PC-3 (cell line): ENCODE results near the gene KANK4. TPM values are rescaled to one million over a fixed set of nuclear protein-coding genes. Genes with fewer than 3 reads are reported as not detected.

Experiments
- ATAC-seq: fragments of 200-7000 bp; cut with Tn5 transposase; 2 replicates; pipeline ENCODE4 v1.9.1; 2020; ENCODE audit warnings: mild to moderate bottlenecking, moderate library complexity
- BruUV-seq: library from RNA; stranded (reverse); fragments of 400-500 nt; replicated peaks from 2 replicates; lab custom pipeline; 2021; lab: Mats Ljungman, UMichigan
- CTCF ChIA-PET: fragments of 300-600 bp; sonication (Branson Sonifier 250); formaldehyde crosslinking; loops from one replicate; lab custom pipeline; 2022; ENCODE audit warnings: antibody characterized with exemption; lab: Charles Lee
- POLR2A ChIA-PET: fragments of 300-600 bp; sonication (Branson Sonifier 250); formaldehyde crosslinking; loops from one replicate; lab custom pipeline; 2022; ENCODE audit warnings: antibody characterized with exemption; ENCODE audit not compliant: unreplicated experiment; lab: Charles Lee
- DNase-seq: peaks from one replicate; pipeline ENCODE4 v3.0.0-alpha.2; 2015
- H2AFZ ChIP-seq: fragments of 300-600 bp; sonication (generic); 2 replicates; pipeline ENCODE4 v1.6.0; 2016; ENCODE audit warnings: antibody characterized with exemption, low read length
- H3F3A ChIP-seq: fragments of 300-600 bp; sonication (generic); one replicate; pipeline ENCODE4 v1.6.0; 2017; ENCODE audit warnings: antibody characterized with exemption, low read length, control low read depth, mild to moderate bottlenecking; ENCODE audit not compliant: unreplicated experiment
- H3K27ac ChIP-seq: fragments of 300-600 bp; sonication (generic); 2 replicates; pipeline ENCODE4 v1.5.1; 2016; ENCODE audit warnings: mild to moderate bottlenecking, low read length
- H3K27me3 ChIP-seq: fragments of 300-600 bp; sonication (generic); 2 replicates; pipeline ENCODE4 v1.6.1; 2016; ENCODE audit warnings: low read length, mixed read lengths
- H3K36me3 ChIP-seq: fragments of 300-600 bp; sonication (generic); 2 replicates; pipeline ENCODE4 v1.6.1; 2016; ENCODE audit warnings: low read depth, mixed run types, low read length, mixed read lengths
- H3K4me1 ChIP-seq: fragments of 300-600 bp; sonication (generic); 2 replicates; pipeline ENCODE4 v1.5.1; 2016; ENCODE audit warnings: low read length; ENCODE audit not compliant: insufficient read depth
- H3K4me2 ChIP-seq: fragments of 300-600 bp; sonication (generic); 2 replicates; pipeline ENCODE4 v1.6.0; 2016; ENCODE audit warnings: low read length
- H3K4me3 ChIP-seq: fragments of 300-600 bp; sonication (generic); 2 replicates; pipeline ENCODE4 v1.5.1; 2016; ENCODE audit warnings: mild to moderate bottlenecking, low read length, mixed read lengths
- H3K79me2 ChIP-seq: fragments of 300-600 bp; sonication (generic); 2 replicates; pipeline ENCODE4 v1.6.1; 2017; ENCODE audit warnings: low read length, mixed read lengths
- H3K9ac ChIP-seq: fragments of 300-600 bp; sonication (generic); 2 replicates; pipeline ENCODE4 v1.6.0; 2016; ENCODE audit warnings: mild to moderate bottlenecking, low read length
- H3K9me2 ChIP-seq: fragments of 300-600 bp; sonication (generic); replicated peaks from 2 replicates; pipeline ENCODE4 v1.6.1; 2016; ENCODE audit warnings: mixed run types, low read length, mixed read lengths
- H3K9me3 ChIP-seq: fragments of 300-600 bp; sonication (generic); 2 replicates; pipeline ENCODE4 v1.6.1; 2016; ENCODE audit warnings: low read length, mixed read lengths
- H4K20me1 ChIP-seq: fragments of 300-600 bp; sonication (generic); 2 replicates; pipeline ENCODE4 v1.6.1; 2016; ENCODE audit warnings: low read length, mixed read lengths
- EZH2 ChIP-seq: fragments of 300-600 bp; sonication (generic); IDR thresholded peaks from one replicate; pipeline ENCODE4 v1.6.1; 2017; ENCODE audit warnings: antibody characterized with exemption, mild to moderate bottlenecking, low read length; ENCODE audit not compliant: unreplicated experiment
- EZH2phosphoT487 ChIP-seq: fragments of 300-600 bp; sonication (generic); IDR thresholded peaks from 2 replicates; pipeline ENCODE4 v1.6.1; 2018; ENCODE audit warnings: mild to moderate bottlenecking, antibody characterized with exemption, low read length, borderline replicate concordance
- intact Hi-C: fragments of 100-400 bp; cut with micrococcal nuclease; formaldehyde crosslinking; loops from 2 replicates; pipeline ENCODE4 v1.9.0; 2023
- total RNA-seq: library from RNA; depleted of rRNA; stranded (reverse); fragments of >200 nt; gene quantifications from 2 replicates; pipeline ENCODE4 v1.2.3, GENCODE V29; 2014
- TF ChIP-seq, protein P1 (sequence below): fragments of 300-600 bp; sonication (generic); conservative IDR thresholded peaks from 2 replicates; pipeline ENCODE4 v1.5.1; 2017; ENCODE audit warnings: antibody characterized with exemption, low read depth, mild to moderate bottlenecking, low read length

KANK4 gene
- total RNA-seq, 1 experiment from 2014 or later: not detected

DNA sequence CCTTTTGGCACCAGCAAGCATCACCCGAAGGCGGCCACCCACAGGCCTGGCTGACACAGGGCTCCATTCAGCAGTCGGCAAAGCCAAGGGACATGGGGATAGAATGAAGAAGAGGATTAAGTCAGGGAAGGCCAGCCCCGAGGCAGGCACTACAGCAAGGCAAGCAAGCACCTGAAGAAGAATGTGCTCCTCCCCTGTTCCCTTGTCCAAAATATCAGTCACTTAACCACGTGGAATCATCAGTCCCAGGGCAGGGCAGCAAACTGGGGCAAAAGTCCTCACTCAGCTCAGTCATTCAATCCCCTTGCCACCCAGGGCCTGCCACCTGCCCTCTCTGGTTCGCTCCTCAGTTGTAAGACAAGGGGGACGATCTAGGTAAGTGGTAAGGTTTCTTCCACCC lies 9.3 kb downstream of the KANK4 start:
- intact Hi-C loops: no loop called here
- TF ChIP-seq, protein P1, sequence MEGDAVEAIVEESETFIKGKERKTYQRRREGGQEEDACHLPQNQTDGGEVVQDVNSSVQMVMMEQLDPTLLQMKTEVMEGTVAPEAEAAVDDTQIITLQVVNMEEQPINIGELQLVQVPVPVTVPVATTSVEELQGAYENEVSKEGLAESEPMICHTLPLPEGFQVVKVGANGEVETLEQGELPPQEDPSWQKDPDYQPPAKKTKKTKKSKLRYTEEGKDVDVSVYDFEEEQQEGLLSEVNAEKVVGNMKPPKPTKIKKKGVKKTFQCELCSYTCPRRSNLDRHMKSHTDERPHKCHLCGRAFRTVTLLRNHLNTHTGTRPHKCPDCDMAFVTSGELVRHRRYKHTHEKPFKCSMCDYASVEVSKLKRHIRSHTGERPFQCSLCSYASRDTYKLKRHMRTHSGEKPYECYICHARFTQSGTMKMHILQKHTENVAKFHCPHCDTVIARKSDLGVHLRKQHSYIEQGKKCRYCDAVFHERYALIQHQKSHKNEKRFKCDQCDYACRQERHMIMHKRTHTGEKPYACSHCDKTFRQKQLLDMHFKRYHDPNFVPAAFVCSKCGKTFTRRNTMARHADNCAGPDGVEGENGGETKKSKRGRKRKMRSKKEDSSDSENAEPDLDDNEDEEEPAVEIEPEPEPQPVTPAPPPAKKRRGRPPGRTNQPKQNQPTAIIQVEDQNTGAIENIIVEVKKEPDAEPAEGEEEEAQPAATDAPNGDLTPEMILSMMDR: no peak
- H3K4me1 ChIP-seq: peaks cover 17% of the 10 kb centered on the region
- peak; percentile 26 for DNase-seq
- H3K9me2 ChIP-seq: no peaks in the 10 kb centered on the region
- ChIA-PET CTCF (no interaction called here), POLR2A (no interaction called here)
- H3K4me3 ChIP-seq: no peak overlapping the region
- H3K27ac ChIP-seq: no peak overlapping the region
- H4K20me1 ChIP-seq: no peaks in the 10 kb centered on the region
- BruUV-seq: no TSS peak
- H3K4me2 ChIP-seq: no peak overlapping the region
- H3K36me3 ChIP-seq: no peaks in the 10 kb centered on the region
- no peak overlapping the region for H2AFZ ChIP-seq
- H3K9ac ChIP-seq: no peak overlapping the region
- H3K79me2 ChIP-seq: no peaks in the 10 kb centered on the region
- no peak for ATAC-seq
- no peaks in the 10 kb centered on the region for H3K9me3 ChIP-seq
- H3F3A ChIP-seq: no peaks in the 10 kb centered on the region
- H3K27me3 ChIP-seq: no peaks in the 10 kb centered on the region

DNA sequence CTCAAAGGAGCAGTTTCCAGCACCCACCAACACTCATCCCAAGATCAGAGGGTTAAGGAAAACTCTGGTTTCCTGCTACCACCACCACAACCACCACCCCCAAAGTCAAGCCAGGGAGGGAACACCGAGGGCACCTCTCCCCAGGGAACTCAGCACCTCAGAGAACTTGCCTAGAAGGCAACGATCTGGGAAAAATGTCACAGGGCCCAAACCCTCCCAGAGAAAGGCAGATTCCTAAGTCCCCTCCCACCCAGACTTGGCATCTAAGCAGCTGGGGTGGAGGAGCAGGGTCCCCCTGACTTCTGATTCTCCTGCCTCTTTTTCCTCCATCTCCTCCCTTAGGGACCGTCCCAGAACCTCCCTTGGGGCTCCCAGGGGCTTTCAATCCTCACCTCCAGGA lies 10.6 kb downstream of the KANK4 start:
- no peak overlapping the region for H3K4me3 ChIP-seq
- 0 out of 2 replicates have a peak overlapping the region, but pooled peaks have one; percentile 9 for H2AFZ ChIP-seq
- H3K27me3 ChIP-seq: no peaks in the 10 kb centered on the region
- H3K36me3 ChIP-seq: no peaks in the 10 kb centered on the region
- TF ChIP-seq, protein P1: no peak
- TF ChIP-seq EZH2: no peak
- TF ChIP-seq EZH2phosphoT487: no peak
- POLR2A ChIA-PET: no interaction called here
- H3F3A ChIP-seq: no peaks in the 10 kb centered on the region
- no peaks in the 10 kb centered on the region for H3K9me2 ChIP-seq
- no peak overlapping the region for H3K27ac ChIP-seq
- no peaks in the 10 kb centered on the region for H4K20me1 ChIP-seq
- no peaks in the 10 kb centered on the region for H3K79me2 ChIP-seq
- no peak overlapping the region; the same call in 1 of the 2 replicates for H3K4me2 ChIP-seq
- no TSS peak for BruUV-seq
- DNase-seq (no peak), ATAC-seq (no peak)
- peaks cover 17% of the 10 kb centered on the region for H3K4me1 ChIP-seq
- H3K9ac ChIP-seq: no peak overlapping the region
- intact Hi-C loops: no loop called here
- CTCF ChIA-PET: no interaction called here
- no peaks in the 10 kb centered on the region for H3K9me3 ChIP-seq

DNA sequence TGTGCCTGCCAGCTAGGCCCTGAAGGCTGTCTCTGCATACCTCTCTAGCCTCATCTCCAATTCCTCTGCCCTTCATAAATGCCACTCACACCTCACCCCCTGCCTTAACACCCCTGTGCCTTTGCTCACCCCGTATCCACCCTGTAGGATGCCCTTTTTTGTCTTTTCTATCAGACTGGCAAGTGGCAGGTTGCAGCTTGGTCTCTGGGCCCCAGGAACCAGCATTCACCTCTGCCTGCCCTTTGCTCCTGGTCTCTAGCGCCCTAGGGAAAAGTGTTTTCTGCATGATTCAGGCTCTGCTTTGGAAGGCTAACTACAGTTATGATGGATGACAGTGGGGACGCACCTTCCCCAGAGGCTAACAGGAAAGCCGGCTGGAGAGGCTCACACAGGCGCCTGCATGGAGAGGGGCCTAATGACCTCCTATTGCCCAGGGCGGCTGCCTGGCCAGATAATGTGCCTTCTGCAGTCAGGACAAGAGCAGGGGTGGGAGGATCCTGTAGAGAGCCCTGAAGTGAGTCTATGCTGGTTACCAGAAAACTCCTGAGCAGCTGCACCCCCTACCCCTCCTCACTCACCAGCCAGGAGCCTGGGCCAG lies 11.2 kb downstream of the KANK4 start:
- H2AFZ ChIP-seq: 0 out of 2 replicates have a peak overlapping the region, but pooled peaks have one; percentile 9
- no peaks in the 10 kb centered on the region for H4K20me1 ChIP-seq
- no peaks in the 10 kb centered on the region for H3F3A ChIP-seq
- ChIA-PET CTCF (no interaction called here), POLR2A (no interaction called here)
- no peaks in the 10 kb centered on the region for H3K27me3 ChIP-seq
- no TSS peak for BruUV-seq
- no peaks in the 10 kb centered on the region for H3K36me3 ChIP-seq
- no peak overlapping the region for H3K9ac ChIP-seq
- intact Hi-C loops: no loop called here
- peaks cover 17% of the 10 kb centered on the region for H3K4me1 ChIP-seq
- H3K9me3 ChIP-seq: no peaks in the 10 kb centered on the region
- H3K4me3 ChIP-seq: no peak overlapping the region
- DNase-seq (peak; percentile 58), ATAC-seq (peak; percentile 67)
- TF ChIP-seq, protein P1: no peak
- no peak for TF ChIP-seq EZH2phosphoT487
- TF ChIP-seq EZH2: no peak
- H3K4me2 ChIP-seq: peak overlapping the region; percentile 12; the same call in 1 of the 2 replicates
- no peak overlapping the region for H3K27ac ChIP-seq
- no peaks in the 10 kb centered on the region for H3K9me2 ChIP-seq
- H3K79me2 ChIP-seq: no peaks in the 10 kb centered on the region
